ENCODE results near the gene HPCAL1. TPM values are rescaled to one million over a fixed set of nuclear protein-coding genes. Genes with fewer than 3 reads are reported as not detected.

The HPCAL1 gene
- polyA plus RNA-seq, 1 donor from 2014 or later: 63.4 TPM

DNA sequence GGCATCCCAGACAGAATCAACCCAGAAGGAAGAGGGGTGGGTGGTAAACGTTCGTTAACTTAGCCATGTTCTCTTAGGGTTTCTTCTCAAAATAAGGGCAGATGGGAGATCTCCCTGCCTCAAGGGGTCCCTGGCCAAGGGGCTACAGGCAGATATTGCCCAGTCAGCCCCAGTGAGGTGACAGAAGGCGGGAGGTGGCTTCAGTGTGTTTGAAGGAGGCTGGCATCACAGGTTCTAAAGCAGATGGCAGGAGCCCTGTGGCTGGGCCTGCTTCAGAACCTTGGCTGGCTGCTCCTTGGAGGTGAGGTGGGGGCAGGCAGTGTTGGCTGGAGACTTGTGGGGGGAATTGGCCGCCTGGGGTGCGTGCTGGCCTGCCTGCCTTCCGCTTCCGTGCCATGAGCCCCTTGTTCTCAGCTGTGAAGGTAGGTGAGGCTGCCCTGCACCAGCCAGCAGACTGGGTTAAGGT lies 23.5 kb downstream of the HPCAL1 start:
- Histone ChIP-seq H3K79me2 (replicated peaks; ENCODE audit: insufficient read depth, low read length) (no peaks in the 10 kb centered on the region), H3K27ac (ENCODE audit: low read length) (no peak overlapping the region)
- TF ChIP-seq TAF1 (IDR thresholded peaks at IDR 0.05; ENCODE audit: low read depth) (no peak), EP300 (conservative IDR thresholded peaks at IDR 0.05; ENCODE audit: poor library complexity, severe bottlenecking) (no peak), EZH2 (IDR thresholded peaks at IDR 0.05; ENCODE audit: borderline replicate concordance, insufficient read depth, low read length, poor library complexity, severe bottlenecking) (no peak), POLR2AphosphoS5 (IDR thresholded peaks at IDR 0.05) (no peak), SMC3 (conservative IDR thresholded peaks at IDR 0.05; ENCODE audit: poor library complexity) (no peak), MXI1 (conservative IDR thresholded peaks at IDR 0.05; ENCODE audit: poor library complexity, severe bottlenecking) (no peak), RAD21 (conservative IDR thresholded peaks at IDR 0.05) (no peak)
- TF ChIP-seq, protein P1, sequence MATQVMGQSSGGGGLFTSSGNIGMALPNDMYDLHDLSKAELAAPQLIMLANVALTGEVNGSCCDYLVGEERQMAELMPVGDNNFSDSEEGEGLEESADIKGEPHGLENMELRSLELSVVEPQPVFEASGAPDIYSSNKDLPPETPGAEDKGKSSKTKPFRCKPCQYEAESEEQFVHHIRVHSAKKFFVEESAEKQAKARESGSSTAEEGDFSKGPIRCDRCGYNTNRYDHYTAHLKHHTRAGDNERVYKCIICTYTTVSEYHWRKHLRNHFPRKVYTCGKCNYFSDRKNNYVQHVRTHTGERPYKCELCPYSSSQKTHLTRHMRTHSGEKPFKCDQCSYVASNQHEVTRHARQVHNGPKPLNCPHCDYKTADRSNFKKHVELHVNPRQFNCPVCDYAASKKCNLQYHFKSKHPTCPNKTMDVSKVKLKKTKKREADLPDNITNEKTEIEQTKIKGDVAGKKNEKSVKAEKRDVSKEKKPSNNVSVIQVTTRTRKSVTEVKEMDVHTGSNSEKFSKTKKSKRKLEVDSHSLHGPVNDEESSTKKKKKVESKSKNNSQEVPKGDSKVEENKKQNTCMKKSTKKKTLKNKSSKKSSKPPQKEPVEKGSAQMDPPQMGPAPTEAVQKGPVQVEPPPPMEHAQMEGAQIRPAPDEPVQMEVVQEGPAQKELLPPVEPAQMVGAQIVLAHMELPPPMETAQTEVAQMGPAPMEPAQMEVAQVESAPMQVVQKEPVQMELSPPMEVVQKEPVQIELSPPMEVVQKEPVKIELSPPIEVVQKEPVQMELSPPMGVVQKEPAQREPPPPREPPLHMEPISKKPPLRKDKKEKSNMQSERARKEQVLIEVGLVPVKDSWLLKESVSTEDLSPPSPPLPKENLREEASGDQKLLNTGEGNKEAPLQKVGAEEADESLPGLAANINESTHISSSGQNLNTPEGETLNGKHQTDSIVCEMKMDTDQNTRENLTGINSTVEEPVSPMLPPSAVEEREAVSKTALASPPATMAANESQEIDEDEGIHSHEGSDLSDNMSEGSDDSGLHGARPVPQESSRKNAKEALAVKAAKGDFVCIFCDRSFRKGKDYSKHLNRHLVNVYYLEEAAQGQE (IDR thresholded peaks at IDR 0.05; ENCODE audit: borderline replicate concordance): no peak
- TF ChIP-seq, protein P2, sequence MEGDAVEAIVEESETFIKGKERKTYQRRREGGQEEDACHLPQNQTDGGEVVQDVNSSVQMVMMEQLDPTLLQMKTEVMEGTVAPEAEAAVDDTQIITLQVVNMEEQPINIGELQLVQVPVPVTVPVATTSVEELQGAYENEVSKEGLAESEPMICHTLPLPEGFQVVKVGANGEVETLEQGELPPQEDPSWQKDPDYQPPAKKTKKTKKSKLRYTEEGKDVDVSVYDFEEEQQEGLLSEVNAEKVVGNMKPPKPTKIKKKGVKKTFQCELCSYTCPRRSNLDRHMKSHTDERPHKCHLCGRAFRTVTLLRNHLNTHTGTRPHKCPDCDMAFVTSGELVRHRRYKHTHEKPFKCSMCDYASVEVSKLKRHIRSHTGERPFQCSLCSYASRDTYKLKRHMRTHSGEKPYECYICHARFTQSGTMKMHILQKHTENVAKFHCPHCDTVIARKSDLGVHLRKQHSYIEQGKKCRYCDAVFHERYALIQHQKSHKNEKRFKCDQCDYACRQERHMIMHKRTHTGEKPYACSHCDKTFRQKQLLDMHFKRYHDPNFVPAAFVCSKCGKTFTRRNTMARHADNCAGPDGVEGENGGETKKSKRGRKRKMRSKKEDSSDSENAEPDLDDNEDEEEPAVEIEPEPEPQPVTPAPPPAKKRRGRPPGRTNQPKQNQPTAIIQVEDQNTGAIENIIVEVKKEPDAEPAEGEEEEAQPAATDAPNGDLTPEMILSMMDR (IDR thresholded peaks at IDR 0.05; ENCODE audit: poor library complexity, severe bottlenecking): no peak

DNA sequence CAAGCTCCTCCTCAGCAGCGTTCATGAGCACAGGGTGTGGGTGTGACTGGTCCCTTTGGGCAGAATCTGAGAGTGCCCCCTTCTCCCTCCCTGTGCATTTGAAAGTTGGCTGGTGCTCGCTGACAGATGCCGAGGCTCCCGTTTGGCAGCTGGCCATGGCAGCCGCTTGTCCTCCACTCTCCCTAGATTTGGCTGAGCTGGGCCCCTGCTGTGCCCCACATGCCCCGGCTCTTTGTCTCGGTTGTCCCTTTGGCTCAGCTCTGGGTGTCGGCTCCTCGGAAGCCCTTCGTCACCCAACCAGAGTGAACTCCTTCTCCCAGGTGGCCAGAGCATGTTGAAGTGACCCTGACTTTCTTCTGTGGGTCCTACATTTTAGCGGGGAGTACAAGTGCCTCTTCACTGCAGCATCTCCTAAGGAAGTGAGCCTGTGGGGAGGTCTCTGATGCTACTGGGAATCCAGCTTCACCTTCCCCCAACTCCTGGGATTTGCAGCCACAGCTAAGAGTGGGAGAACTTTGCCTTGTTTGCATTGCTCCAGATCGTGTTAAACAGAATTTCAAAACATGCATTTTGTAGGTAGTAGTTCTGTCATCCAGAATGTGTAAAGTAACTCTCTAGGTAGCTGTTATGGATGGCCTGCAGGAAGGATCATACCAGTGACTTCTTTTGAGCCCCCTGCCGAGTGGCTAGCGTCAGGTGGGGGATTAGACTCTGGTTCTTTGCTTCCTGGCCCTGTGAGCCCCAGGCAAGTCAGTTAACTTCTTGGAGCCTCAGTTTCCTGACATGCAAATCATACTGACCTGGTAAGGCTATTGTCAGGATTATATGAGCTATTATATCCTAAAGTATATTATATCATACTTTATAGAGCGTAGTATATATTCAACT lies 24.2 kb downstream of the HPCAL1 start:
- Histone ChIP-seq H3K79me2 (replicated peaks; ENCODE audit: insufficient read depth, low read length) (no peaks in the 10 kb centered on the region), H3K9me2 (ENCODE audit: insufficient read depth, low read length) (no peaks in the 10 kb centered on the region), H3K4me3 (ENCODE audit: low read length) (no peak overlapping the region), H3K27me3 (ENCODE audit: insufficient read depth, low read depth, low read length) (no peaks in the 10 kb centered on the region), H3K27ac (ENCODE audit: low read length) (no peak overlapping the region), H3F3A (ENCODE audit: insufficient read depth, low read length, poor library complexity, severe bottlenecking) (no peaks in the 10 kb centered on the region), H2AFZ (ENCODE audit: low read depth, low read length) (no peak overlapping the region), H3K9ac (ENCODE audit: low read length) (no peak overlapping the region), H4K20me1 (ENCODE audit: insufficient read depth) (no peaks in the 10 kb centered on the region), H3K9me3 (ENCODE audit: low read length) (no peaks in the 10 kb centered on the region), H3K36me3 (ENCODE audit: insufficient read depth, low read length) (no peaks in the 10 kb centered on the region), H3K4me2 (ENCODE audit: low read length) (no peak overlapping the region)
- TF ChIP-seq, protein P1 (IDR thresholded peaks at IDR 0.05; ENCODE audit: borderline replicate concordance): no peak
- TF ChIP-seq RAD21 (conservative IDR thresholded peaks at IDR 0.05) (no peak), EZH2 (IDR thresholded peaks at IDR 0.05; ENCODE audit: borderline replicate concordance, insufficient read depth, low read length, poor library complexity, severe bottlenecking) (no peak), SMC3 (conservative IDR thresholded peaks at IDR 0.05; ENCODE audit: poor library complexity) (no peak), POLR2AphosphoS5 (IDR thresholded peaks at IDR 0.05) (no peak), TAF1 (IDR thresholded peaks at IDR 0.05; ENCODE audit: low read depth) (no peak), MXI1 (conservative IDR thresholded peaks at IDR 0.05; ENCODE audit: poor library complexity, severe bottlenecking) (no peak), EP300 (conservative IDR thresholded peaks at IDR 0.05; ENCODE audit: poor library complexity, severe bottlenecking) (no peak)
- TF ChIP-seq, protein P2 (IDR thresholded peaks at IDR 0.05; ENCODE audit: poor library complexity, severe bottlenecking): no peak

More for the DNA sequence above, 23.5 kb downstream of the HPCAL1 start:
- Histone ChIP-seq H3K9me2 (ENCODE audit: insufficient read depth, low read length) (no peaks in the 10 kb centered on the region), H3K4me3 (ENCODE audit: low read length) (no peak overlapping the region), H2AFZ (ENCODE audit: low read depth, low read length) (no peak overlapping the region), H3F3A (ENCODE audit: insufficient read depth, low read length, poor library complexity, severe bottlenecking) (no peaks in the 10 kb centered on the region), H3K9me3 (ENCODE audit: low read length) (no peaks in the 10 kb centered on the region), H3K4me2 (ENCODE audit: low read length) (no peak overlapping the region), H3K36me3 (ENCODE audit: insufficient read depth, low read length) (no peaks in the 10 kb centered on the region), H3K9ac (ENCODE audit: low read length) (no peak overlapping the region), H4K20me1 (ENCODE audit: insufficient read depth) (no peaks in the 10 kb centered on the region), H3K27me3 (ENCODE audit: insufficient read depth, low read depth, low read length) (no peaks in the 10 kb centered on the region)
